ENCODE data around the gene RIPPLY3. TPM values are rescaled to one million over a fixed set of nuclear protein-coding genes. Genes with fewer than 3 reads are reported as not detected.

Gene RIPPLY3
- total RNA-seq, 1 experiment from 2014 or later, result not detected

GRCh38 chr21:36980280-36981048 is 26.0 kb upstream of the RIPPLY3 start:
- no peaks in the 10 kb centered on the region for H3K36me3 ChIP-seq (ENCODE audit: control insufficient read depth in 1 of 2, insufficient read depth in 2 of 2, low read length in 2 of 2)
- no peaks in the 10 kb centered on the region for H3K9me3 ChIP-seq (ENCODE audit: control insufficient read depth in 1 of 2, insufficient read depth in 1 of 2, low read depth in 1 of 2, low read length in 2 of 2)
- H3K79me2 ChIP-seq (ENCODE audit: insufficient read depth, low read length), result no peaks in the 10 kb centered on the region
- ChIA-PET POLR2A (no interaction called here), CTCF (interaction anchor here (2.1 kb wide), 1 partner anchor 9 kb away, joined by 12 read pairs; no protein-coding TSS in a partner anchor), RAD21 (ENCODE audit: low non-redundant PET in 1 of 2, low total read pairs in 2 of 2, uncharacterized antibody in 2 of 2, unreplicated experiment in 2 of 2) (no interaction called here)
- peak overlapping the region; percentile 54 for H2AFZ ChIP-seq (ENCODE audit: low read depth, low read length, poor library complexity, severe bottlenecking)
- no peaks in the 10 kb centered on the region for H3K27me3 ChIP-seq (ENCODE audit: insufficient read depth, low read length)
- H4K20me1 ChIP-seq (ENCODE audit: insufficient read depth), result no peaks in the 10 kb centered on the region
- peak overlapping the region; percentile 48 to 63 for H3K4me3 ChIP-seq (replicated peaks in 1 of 2; ENCODE audit: low read depth in 1 of 2, low read length in 2 of 2)
- no peak for DNase-seq (ENCODE audit: low read depth, low spot score)
- no TSS peak for BruUV-seq (replicated peaks)
- intact Hi-C loops (cut with micrococcal nuclease), result no loop called here
- H3K4me1 ChIP-seq (ENCODE audit: control insufficient read depth in 1 of 2, insufficient read depth in 2 of 2, low read length in 2 of 2), result peaks cover 7 to 19% of the 10 kb centered on the region in 2 experiments
- ATAC-seq, result peak; percentile 74
- TF ChIP-seq MAX (IDR thresholded peaks at IDR 0.05), result 0 out of 2 replicates have a peak, but pooled peaks have one; percentile 19
- TF ChIP-seq FOSL1 (IDR thresholded peaks at IDR 0.05; ENCODE audit: low read depth), result no peak
- no peak for TF ChIP-seq YY1 (IDR thresholded peaks at IDR 0.05; ENCODE audit: extremely low read depth, insufficient replicate concordance, low read depth, low read length)
- TF ChIP-seq ELF1 (IDR thresholded peaks at IDR 0.05; ENCODE audit: borderline replicate concordance, low read depth), result no peak
- no peak for TF ChIP-seq TCF7L2 (IDR thresholded peaks at IDR 0.05; ENCODE audit: borderline replicate concordance, extremely low read depth, insufficient read depth, insufficient read length)
- peak; percentile 53 for TF ChIP-seq ZFX (IDR thresholded peaks at IDR 0.05)
- H3K27ac ChIP-seq (ENCODE audit: low read depth, low read length), result peak overlapping the region; percentile 51
- peak overlapping the region; percentile 68 for H3K9ac ChIP-seq (ENCODE audit: low read length)
- no peaks in the 10 kb centered on the region for H3K9me2 ChIP-seq (ENCODE audit: insufficient read depth)
- H3K4me2 ChIP-seq (ENCODE audit: low read length), result peak overlapping the region; percentile 83

- H3K4me3 ChIP-seq (replicated peaks in 1 of 2; ENCODE audit: low read depth in 1 of 2, low read length in 2 of 2), result peak overlapping the region; percentile 48 to 63
- H3K9me2 ChIP-seq (ENCODE audit: insufficient read depth), result no peaks in the 10 kb centered on the region
- peak overlapping the region; percentile 83 for H3K4me2 ChIP-seq (ENCODE audit: low read length)
- intact Hi-C loops (cut with micrococcal nuclease), result no loop called here
- no peaks in the 10 kb centered on the region for H3K36me3 ChIP-seq (ENCODE audit: control insufficient read depth in 1 of 2, insufficient read depth in 2 of 2, low read length in 2 of 2)
- no peak overlapping the region for H2AFZ ChIP-seq (ENCODE audit: low read depth, low read length, poor library complexity, severe bottlenecking)
- ATAC-seq (no peak), DNase-seq (ENCODE audit: low read depth, low spot score) (no peak)
- peaks cover 7 to 19% of the 10 kb centered on the region in 2 experiments for H3K4me1 ChIP-seq (ENCODE audit: control insufficient read depth in 1 of 2, insufficient read depth in 2 of 2, low read length in 2 of 2)
- H3K9ac ChIP-seq (ENCODE audit: low read length), result peak overlapping the region; percentile 68
- POLR2A ChIA-PET, result no interaction called here
- no peaks in the 10 kb centered on the region for H4K20me1 ChIP-seq (ENCODE audit: insufficient read depth)
- no peaks in the 10 kb centered on the region for H3K79me2 ChIP-seq (ENCODE audit: insufficient read depth, low read length)
- CTCF ChIA-PET, result no interaction called here
- no TSS peak for BruUV-seq (replicated peaks)
- TF ChIP-seq EZH2phosphoT487 (IDR thresholded peaks at IDR 0.05; ENCODE audit: borderline replicate concordance) (no peak), ZFX (IDR thresholded peaks at IDR 0.05) (no peak), RAD21 (IDR thresholded peaks at IDR 0.05; ENCODE audit: low read depth) (no peak), CBX3 (IDR thresholded peaks at IDR 0.05; ENCODE audit: low read depth) (no peak), ZNF274 (IDR thresholded peaks at IDR 0.05; ENCODE audit: low read depth, low read length) (no peak)
- peak overlapping the region; percentile 51 for H3K27ac ChIP-seq (ENCODE audit: low read depth, low read length)
- no peaks in the 10 kb centered on the region for H3K9me3 ChIP-seq (ENCODE audit: control insufficient read depth in 1 of 2, insufficient read depth in 1 of 2, low read depth in 1 of 2, low read length in 2 of 2)
- H3K27me3 ChIP-seq (ENCODE audit: insufficient read depth, low read length), result no peaks in the 10 kb centered on the region
- RAD21 ChIA-PET (ENCODE audit: low non-redundant PET in 1 of 2, low total read pairs in 2 of 2, uncharacterized antibody in 2 of 2, unreplicated experiment in 2 of 2), result no interaction called here
These were observed 25.5 kb upstream of the RIPPLY3 start for GRCh38 chr21:36981049-36981391.

Data from HCT116 (cell line).